ENCODE measurements around the gene PRRC1. TPM values are rescaled to one million over a fixed set of nuclear protein-coding genes. Genes with fewer than 3 reads are reported as not detected.

PRRC1 gene
- total and polyA plus RNA-seq, 8 donors = 57.5 to 95.2 (median 81.2) TPM

- TF ChIP-seq CTCF (IDR thresholded peaks at IDR 0.05) = no peak
- no peaks in the 10 kb centered on the region for H3K9me3 ChIP-seq
- no peak overlapping the region for H3K4me3 ChIP-seq
- DNase-seq (no peak), ATAC-seq (peak; percentile 53)
- no peaks in the 10 kb centered on the region for H3K4me1 ChIP-seq
- intact Hi-C loops (cut with DNase I) = no loop called here
- no peak overlapping the region for H3K27ac ChIP-seq
- no peaks in the 10 kb centered on the region for H3K36me3 ChIP-seq
- H3K27me3 ChIP-seq = no peaks in the 10 kb centered on the region
These were observed 65.4 kb downstream of the PRRC1 start for GRCh38 chr5:127582773-127583370.

- ATAC-seq = no peak
- intact Hi-C loops (cut with DNase I) = no loop called here
- Histone ChIP-seq H3K27ac (no peak overlapping the region), H3K4me3 (no peak overlapping the region), H3K36me3 (no peaks in the 10 kb centered on the region), H3K9me3 (no peaks in the 10 kb centered on the region), H3K4me1 (no peaks in the 10 kb centered on the region), H3K27me3 (no peaks in the 10 kb centered on the region)
- DNase-seq = no peak
- TF ChIP-seq CTCF (IDR thresholded peaks at IDR 0.05) = no peak
These were observed 66.4 kb downstream of the PRRC1 start for GRCh38 chr5:127583866-127584265.

GRCh38 chr5:127585661-127586060 lies 68.2 kb downstream of the PRRC1 start:
- ATAC-seq (no peak), DNase-seq (no peak)
- Histone ChIP-seq H3K36me3 (no peaks in the 10 kb centered on the region), H3K27ac (no peak overlapping the region), H3K4me1 (no peaks in the 10 kb centered on the region), H3K9me3 (no peaks in the 10 kb centered on the region), H3K4me3 (no peak overlapping the region), H3K27me3 (no peaks in the 10 kb centered on the region)
- intact Hi-C loops (cut with DNase I) = no loop called here
- TF ChIP-seq CTCF (IDR thresholded peaks at IDR 0.05) = no peak

- no peaks in the 10 kb centered on the region for H3K27me3 ChIP-seq
- TF ChIP-seq CTCF (IDR thresholded peaks at IDR 0.05) = no peak
- ATAC-seq = no peak
- H3K9me3 ChIP-seq = no peaks in the 10 kb centered on the region
- H3K4me3 ChIP-seq = no peak overlapping the region
- no peak for DNase-seq
- intact Hi-C loops (cut with DNase I) = no loop called here
- no peaks in the 10 kb centered on the region for H3K4me1 ChIP-seq
- H3K27ac ChIP-seq = no peak overlapping the region
- no peaks in the 10 kb centered on the region for H3K36me3 ChIP-seq
These were observed 68.8 kb downstream of the PRRC1 start for GRCh38 chr5:127586066-127586770.

GRCh38 chr5:127586811-127587210 lies 69.4 kb downstream of the PRRC1 start:
- Histone ChIP-seq H3K9me3 (no peaks in the 10 kb centered on the region), H3K27me3 (no peaks in the 10 kb centered on the region), H3K27ac (no peak overlapping the region), H3K36me3 (no peaks in the 10 kb centered on the region), H3K4me1 (no peaks in the 10 kb centered on the region), H3K4me3 (no peak overlapping the region)
- TF ChIP-seq CTCF (IDR thresholded peaks at IDR 0.05) = no peak
- ATAC-seq = no peak
- intact Hi-C loops (cut with DNase I) = no loop called here
- no peak for DNase-seq

Measured in left lung (tissue), 10 donors.